Measurements from ENCODE around the gene APC2.

DNA sequence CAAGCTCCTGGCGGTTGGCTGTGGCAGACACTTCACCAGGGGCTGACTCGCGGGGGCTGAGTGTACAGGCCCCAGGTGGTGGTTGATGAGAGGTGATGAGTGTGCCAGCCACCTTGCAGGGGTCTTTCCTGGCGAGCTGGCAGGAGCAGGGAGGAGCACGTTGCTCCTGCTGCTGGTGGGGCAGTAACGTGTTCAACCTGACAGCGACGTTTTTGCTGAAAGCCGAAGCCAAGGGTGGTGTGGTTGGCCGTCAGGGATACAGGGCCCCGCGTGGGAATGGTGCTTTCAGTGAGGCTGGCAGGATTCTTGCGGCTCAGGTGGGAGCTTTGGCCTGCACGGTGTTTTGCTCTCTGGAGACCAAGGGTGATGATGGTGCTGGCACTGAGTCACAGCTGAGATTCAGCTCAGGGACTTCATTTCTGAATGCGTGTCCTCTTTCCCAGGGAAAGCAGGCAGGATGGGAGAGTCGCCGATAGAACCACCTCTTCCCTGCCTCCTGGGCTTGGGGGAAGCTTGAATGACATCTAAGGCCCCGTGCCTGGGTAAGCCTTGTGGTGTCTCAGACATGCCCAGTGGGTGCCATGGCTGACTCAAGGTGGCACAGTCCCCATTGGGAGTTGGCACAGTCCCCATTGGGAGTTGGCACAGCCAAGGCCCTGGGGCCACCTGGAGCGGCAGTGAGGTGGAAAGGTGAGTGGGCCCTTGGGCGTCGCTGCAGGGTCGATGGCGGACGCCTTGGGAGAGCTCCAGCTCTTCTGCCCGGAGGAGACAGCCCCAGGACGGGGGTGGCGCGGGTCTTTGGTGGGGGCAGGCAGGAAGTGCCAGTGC is 33.7 kb upstream of the APC2 start:
- TF ChIP-seq POLR2A (IDR thresholded peaks at IDR 0.05) (no peak), POLR2AphosphoS5 (IDR thresholded peaks at IDR 0.05; ENCODE audit: insufficient read depth in 1 of 2, low read depth in 1 of 2) (no peak)
- TF ChIP-seq, protein P1, sequence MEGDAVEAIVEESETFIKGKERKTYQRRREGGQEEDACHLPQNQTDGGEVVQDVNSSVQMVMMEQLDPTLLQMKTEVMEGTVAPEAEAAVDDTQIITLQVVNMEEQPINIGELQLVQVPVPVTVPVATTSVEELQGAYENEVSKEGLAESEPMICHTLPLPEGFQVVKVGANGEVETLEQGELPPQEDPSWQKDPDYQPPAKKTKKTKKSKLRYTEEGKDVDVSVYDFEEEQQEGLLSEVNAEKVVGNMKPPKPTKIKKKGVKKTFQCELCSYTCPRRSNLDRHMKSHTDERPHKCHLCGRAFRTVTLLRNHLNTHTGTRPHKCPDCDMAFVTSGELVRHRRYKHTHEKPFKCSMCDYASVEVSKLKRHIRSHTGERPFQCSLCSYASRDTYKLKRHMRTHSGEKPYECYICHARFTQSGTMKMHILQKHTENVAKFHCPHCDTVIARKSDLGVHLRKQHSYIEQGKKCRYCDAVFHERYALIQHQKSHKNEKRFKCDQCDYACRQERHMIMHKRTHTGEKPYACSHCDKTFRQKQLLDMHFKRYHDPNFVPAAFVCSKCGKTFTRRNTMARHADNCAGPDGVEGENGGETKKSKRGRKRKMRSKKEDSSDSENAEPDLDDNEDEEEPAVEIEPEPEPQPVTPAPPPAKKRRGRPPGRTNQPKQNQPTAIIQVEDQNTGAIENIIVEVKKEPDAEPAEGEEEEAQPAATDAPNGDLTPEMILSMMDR (IDR thresholded peaks at IDR 0.05) = no peak
